Measurements from ENCODE around the gene TMEM134. TPM values are rescaled to one million over a fixed set of nuclear protein-coding genes. Genes with fewer than 3 reads are reported as not detected.

Gene TMEM134
- total and polyA plus RNA-seq, 2 donors (not counting 3 experiments of a cell fraction or from before 2014, with no cell fraction given), result 33.4 to 207 TPM

DNA sequence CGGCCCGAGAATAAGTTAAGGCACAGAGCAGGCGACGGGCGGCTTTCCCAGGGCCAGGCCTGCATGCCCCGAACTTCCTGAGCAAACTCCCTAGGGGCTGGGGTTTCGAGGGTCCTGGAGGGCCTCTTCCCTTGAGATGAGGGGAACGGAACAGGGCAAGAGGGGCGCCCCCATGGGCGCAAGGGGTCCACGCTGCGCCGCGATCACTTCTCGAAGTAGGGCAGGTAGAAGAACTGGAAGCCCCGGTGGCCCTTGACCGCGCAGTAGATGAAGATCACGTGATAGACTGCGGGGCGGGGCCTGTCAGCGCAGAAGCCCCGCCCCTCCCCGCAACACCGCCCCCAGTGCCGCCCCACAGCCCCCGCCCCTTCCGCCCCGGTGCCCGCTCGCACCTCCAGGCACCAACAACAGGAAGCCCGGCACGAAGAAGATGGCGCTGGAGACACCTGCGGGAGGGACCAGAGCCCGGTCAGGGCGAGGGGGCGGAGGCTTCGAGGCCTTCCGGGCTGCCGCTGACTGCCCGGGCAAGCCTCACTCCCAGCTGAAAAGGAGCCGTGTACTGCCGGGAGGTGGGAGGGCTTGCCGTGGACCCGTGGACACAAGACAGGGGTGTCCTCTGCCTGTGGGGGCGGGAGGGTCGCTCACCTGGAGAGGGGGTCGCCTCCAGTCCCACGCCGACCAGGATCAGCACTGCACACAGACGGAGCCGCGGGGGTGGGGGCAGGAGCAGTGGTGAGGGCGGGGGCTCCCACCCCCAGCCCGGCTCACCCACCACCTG lies 4.5 kb downstream of the TMEM134 start:
- H2AFZ ChIP-seq (ENCODE audit: low read depth, low read length), result peak overlapping the region; percentile 82
- no peaks in the 10 kb centered on the region for H3K79me2 ChIP-seq (ENCODE audit: control insufficient read depth, insufficient read depth, low read length)
- intact Hi-C loops (cut with micrococcal nuclease) (loop anchor here (1.0 to 5.0 kb wide), 3 partner anchors 21 to 98 kb away; partner anchors contain the start of gene CORO1B), dilution Hi-C loops (cut with MboI; ENCODE audit: extremely low pct_ligation_motif_present, low sequenced_read_pairs) (no loop called here)
- TF ChIP-seq EZH2 (IDR thresholded peaks at IDR 0.05; ENCODE audit: borderline replicate concordance, low read depth, low read length, severe bottlenecking) (no peak), POLR2A (IDR thresholded peaks at IDR 0.05; ENCODE audit: low read depth, low read length) (peak; percentile 76), POLR2AphosphoS5 (IDR thresholded peaks at IDR 0.05; ENCODE audit: insufficient read depth, low read depth, low read length) (peak; percentile 87), JUN (IDR thresholded peaks at IDR 0.05; ENCODE audit: borderline replicate concordance, insufficient read depth, insufficient read length, low read depth) (no peak), GATA2 (IDR thresholded peaks at IDR 0.05; ENCODE audit: insufficient read depth, insufficient read length, low read depth, low read length) (no peak)
- peak overlapping the region; percentile 31 to 64 (median 41) for H3K4me3 ChIP-seq (replicated peaks in 1 of 3; ENCODE audit: insufficient read depth in 1 of 3, low read depth in 1 of 3, low read length in 3 of 3)
- H3K27me3 ChIP-seq (ENCODE audit: control insufficient read depth in 2 of 2, insufficient read depth in 2 of 2, low read length in 2 of 2), result no peaks in the 10 kb centered on the region
- H4K20me1 ChIP-seq (replicated peaks; ENCODE audit: control insufficient read depth, extremely low read depth, insufficient read depth, low read length), result no peaks in the 10 kb centered on the region
- DNase-seq (ENCODE audit: low read depth, low spot score), result peak; percentile 74
- CTCF ChIA-PET, result interaction anchor here (0.8 kb wide), 1 partner anchor 63 kb away, joined by 4 read pairs; the partner anchor contains the start of gene PPP1CA
- peaks cover 19% of the 10 kb centered on the region for H3K4me1 ChIP-seq (ENCODE audit: control insufficient read depth, extremely low read depth, insufficient read depth, low read length)
- TSS peak; percentile 71 for BruUV-seq (replicated peaks)
- FAIRE-seq, result peak; percentile 78
- H3K9me1 ChIP-seq (replicated peaks; ENCODE audit: control insufficient read depth, extremely low read depth, insufficient read depth, low read length), result no peaks in the 10 kb centered on the region
- peak overlapping the region; percentile 44 for H3K27ac ChIP-seq (ENCODE audit: insufficient read depth, low read depth, low read length)
- POLR2A ChIA-PET, result no interaction called here
- peak overlapping the region; percentile 68 for H3K4me2 ChIP-seq (ENCODE audit: insufficient read depth, low read length)
- no peaks in the 10 kb centered on the region for H3K9me3 ChIP-seq (replicated peaks; ENCODE audit: control insufficient read depth, insufficient read depth, low read length)
- no peaks in the 10 kb centered on the region for H3K36me3 ChIP-seq (ENCODE audit: control insufficient read depth in 2 of 2, extremely low read depth in 1 of 2, insufficient read depth in 2 of 2, low read length in 2 of 2)
- peak overlapping the region; percentile 12 for H3K9ac ChIP-seq (replicated peaks; ENCODE audit: extremely low read depth, insufficient read depth, low read length)
